Activated CD4-positive, alpha-beta T cell treated with anti-CD3 and anti-CD28 coated beads for 36 hours (primary cell): ENCODE data around the gene TLE3. TPM values are rescaled to one million over a fixed set of nuclear protein-coding genes. Genes with fewer than 3 reads are reported as not detected.

Experiments used
- ATAC-seq: fragments of 200-7000 bp; cut with Tn5 transposase; one replicate; pipeline ENCODE4 v1.10.0; 2021; ENCODE audit warnings: mild to moderate bottlenecking, moderate library complexity
- CTCF ChIA-PET: fragments of 350-600 bp; sonication (Branson Sonifier 250); formaldehyde crosslinking; loops from one replicate; lab custom pipeline; 2021; ENCODE audit warnings: antibody characterized with exemption; lab: Charles Lee
- POLR2A ChIA-PET: fragments of 350-600 bp; sonication (Branson Sonifier 250); formaldehyde crosslinking; loops from one replicate; lab custom pipeline; 2021; ENCODE audit warnings: antibody characterized with exemption, inconsistent platforms; lab: Charles Lee
- DNase-seq: peaks from one replicate; pipeline ENCODE4 v3.0.0-alpha.2; 2020
- H3K27ac Mint-ChIP-seq: one replicate; pipeline ENCODE4 v1.8.0; 2021; ENCODE audit warnings: mixed read lengths
- H3K27me3 Mint-ChIP-seq: one replicate; pipeline ENCODE4 v1.8.0; 2021; ENCODE audit warnings: mixed read lengths
- H3K36me3 Mint-ChIP-seq: one replicate; pipeline ENCODE4 v1.8.0; 2021; ENCODE audit warnings: low read depth, mixed read lengths
- H3K4me1 Mint-ChIP-seq: one replicate; pipeline ENCODE4 v1.8.0; 2021; ENCODE audit warnings: mixed read lengths
- H3K4me3 Mint-ChIP-seq: one replicate; pipeline ENCODE4 v1.8.0; 2021; ENCODE audit warnings: mild to moderate bottlenecking, moderate library complexity, mixed read lengths
- H3K9me3 Mint-ChIP-seq: one replicate; pipeline ENCODE4 v1.8.0; 2021; ENCODE audit warnings: low read depth, mixed read lengths
- intact Hi-C, 2 experiments: fragments of 100-400 bp; cut with DNase I in 1 of 2; cut with micrococcal nuclease in 1 of 2; formaldehyde crosslinking; loops; one replicate each; pipeline versions ENCODE4 v1.14.2 to v1.15.1; 2022 to 2024; cut with DNase I, micrococcal nuclease
- total RNA-seq, 2 experiments: library from RNA; stranded (reverse); gene quantifications; one replicate each; pipeline ENCODE4 v1.2.3, GENCODE V29; 2021

Gene TLE3
- total RNA-seq, 2 experiments from 2014 or later = 89.2 to 97.6 TPM

- CTCF ChIA-PET = no interaction called here
- ATAC-seq = no peak
- H3K27me3 Mint-ChIP-seq = no peaks in the 10 kb centered on the region
- intact Hi-C loops = no loop called here
- H3K27ac Mint-ChIP-seq = no peak overlapping the region
- no peaks in the 10 kb centered on the region for H3K4me1 Mint-ChIP-seq
- POLR2A ChIA-PET = no interaction called here
- no peaks in the 10 kb centered on the region for H3K36me3 Mint-ChIP-seq
- H3K4me3 Mint-ChIP-seq = no peak overlapping the region
- no peak for DNase-seq
- H3K9me3 Mint-ChIP-seq = no peaks in the 10 kb centered on the region
Observed at GRCh38 chr15:70033529-70034140, 64.1 kb downstream of the TLE3 start.

GRCh38 chr15:70033109-70033508, 64.6 kb downstream of the TLE3 start:
- Mint-ChIP-seq H3K36me3 (no peaks in the 10 kb centered on the region), H3K4me3 (no peak overlapping the region), H3K27me3 (peaks cover 2% of the 10 kb centered on the region), H3K4me1 (no peaks in the 10 kb centered on the region), H3K27ac (no peak overlapping the region), H3K9me3 (no peaks in the 10 kb centered on the region)
- DNase-seq (no peak), ATAC-seq (no peak)
- ChIA-PET POLR2A (no interaction called here), CTCF (no interaction called here)
- intact Hi-C loops = no loop called here

DNA sequence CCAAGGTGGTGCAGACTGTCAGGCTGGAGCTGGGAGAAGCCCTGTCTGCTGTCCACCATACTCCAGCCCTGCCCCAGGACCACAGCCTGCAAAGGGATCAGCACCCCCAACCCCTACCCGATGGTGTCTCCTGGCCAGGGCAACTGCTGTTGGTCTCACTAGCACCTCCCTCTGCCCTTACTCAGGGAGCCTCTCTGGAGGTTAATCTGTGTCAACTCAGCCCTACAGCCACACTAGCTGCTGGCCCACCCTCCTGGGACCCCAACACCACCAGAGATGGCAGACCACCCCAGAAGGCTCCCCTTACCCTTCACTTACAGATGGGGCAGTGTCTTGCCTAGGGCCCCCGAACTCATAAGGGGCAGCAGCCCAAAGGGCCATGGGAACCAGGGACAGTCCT, 65.2 kb downstream of the TLE3 start:
- H3K27me3 Mint-ChIP-seq = peaks cover 2% of the 10 kb centered on the region
- no peak overlapping the region for H3K27ac Mint-ChIP-seq
- POLR2A ChIA-PET = no interaction called here
- no peak for ATAC-seq
- no peaks in the 10 kb centered on the region for H3K9me3 Mint-ChIP-seq
- intact Hi-C loops = no loop called here
- no peaks in the 10 kb centered on the region for H3K36me3 Mint-ChIP-seq
- no peak for DNase-seq
- CTCF ChIA-PET = no interaction called here
- H3K4me1 Mint-ChIP-seq = no peaks in the 10 kb centered on the region
- H3K4me3 Mint-ChIP-seq = no peak overlapping the region

- ATAC-seq (no peak), DNase-seq (no peak)
- CTCF ChIA-PET = no interaction called here
- no peak overlapping the region for H3K4me3 Mint-ChIP-seq
- intact Hi-C loops = no loop called here
- H3K4me1 Mint-ChIP-seq = no peaks in the 10 kb centered on the region
- no peaks in the 10 kb centered on the region for H3K36me3 Mint-ChIP-seq
- POLR2A ChIA-PET = no interaction called here
- peaks cover 2% of the 10 kb centered on the region for H3K27me3 Mint-ChIP-seq
- H3K9me3 Mint-ChIP-seq = no peaks in the 10 kb centered on the region
- no peak overlapping the region for H3K27ac Mint-ChIP-seq
Observed at GRCh38 chr15:70031713-70032112, 66.0 kb downstream of the TLE3 start.

DNA sequence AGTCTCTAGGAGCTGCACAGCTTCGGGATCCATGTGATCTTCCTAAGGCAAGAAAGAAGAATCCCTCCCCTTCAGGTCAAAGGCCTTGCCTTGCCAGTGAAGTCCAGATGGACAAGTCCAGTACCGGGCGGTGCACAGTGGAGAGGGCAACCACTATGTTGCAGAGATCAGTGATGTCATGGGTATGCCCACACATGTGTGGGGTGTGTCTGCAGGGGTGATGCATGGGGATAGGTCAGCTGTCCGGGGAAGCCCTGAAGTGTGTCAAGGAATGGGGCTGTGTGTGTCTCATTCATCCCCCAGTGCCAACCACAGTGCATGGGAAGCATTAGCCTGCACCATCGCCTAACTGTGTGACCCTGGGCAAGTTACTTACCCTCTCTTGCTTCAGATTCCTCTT, 66.5 kb downstream of the TLE3 start:
- no peaks in the 10 kb centered on the region for H3K36me3 Mint-ChIP-seq
- ChIA-PET POLR2A (no interaction called here), CTCF (no interaction called here)

GRCh38 chr15:70030851-70031250, 66.9 kb downstream of the TLE3 start:
- no peak for DNase-seq
- CTCF ChIA-PET = no interaction called here
- POLR2A ChIA-PET = no interaction called here
- no peak for ATAC-seq
- Mint-ChIP-seq H3K4me3 (no peak overlapping the region), H3K27me3 (peaks cover 2% of the 10 kb centered on the region), H3K4me1 (no peaks in the 10 kb centered on the region), H3K9me3 (no peaks in the 10 kb centered on the region), H3K36me3 (no peaks in the 10 kb centered on the region), H3K27ac (no peak overlapping the region)
- intact Hi-C loops = no loop called here

More for the DNA sequence above, 66.5 kb downstream of the TLE3 start:
- intact Hi-C loops = no loop called here
- Mint-ChIP-seq H3K27me3 (peaks cover 2% of the 10 kb centered on the region), H3K4me3 (no peak overlapping the region), H3K27ac (no peak overlapping the region), H3K9me3 (no peaks in the 10 kb centered on the region), H3K4me1 (no peaks in the 10 kb centered on the region)
- ATAC-seq (no peak), DNase-seq (no peak)

DNA sequence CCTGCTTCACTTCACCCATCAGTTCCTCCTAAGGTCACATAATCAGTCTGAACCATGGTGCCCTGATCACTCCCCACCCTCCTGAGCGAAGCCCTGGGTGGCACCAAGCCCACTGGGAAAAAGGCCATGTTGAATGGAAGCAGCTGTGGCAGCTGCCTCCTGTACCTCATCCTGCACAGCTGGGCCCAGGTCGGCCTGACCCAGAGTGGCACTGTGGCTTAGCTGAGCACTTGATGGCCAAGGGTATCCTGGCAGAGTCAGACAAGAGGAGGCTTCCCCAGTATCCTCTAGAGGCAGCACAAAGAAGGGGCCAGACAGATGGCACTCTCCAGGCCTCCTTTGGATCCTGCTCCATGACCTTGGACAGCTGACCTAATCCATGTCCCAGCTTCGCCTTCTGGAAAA, 68.4 kb downstream of the TLE3 start:
- no peak overlapping the region for H3K27ac Mint-ChIP-seq
- no peaks in the 10 kb centered on the region for H3K36me3 Mint-ChIP-seq
- ChIA-PET POLR2A (no interaction called here), CTCF (interaction anchor here (0.7 to 1.6 kb wide), 4 partner anchors 12 to 551 kb away, joined by 3 to 4 read pairs (median 3); no protein-coding TSS in a partner anchor)
- H3K4me1 Mint-ChIP-seq = no peaks in the 10 kb centered on the region
- intact Hi-C loops = no loop called here
- peaks cover 2% of the 10 kb centered on the region for H3K27me3 Mint-ChIP-seq
- ATAC-seq (no peak), DNase-seq (no peak)
- H3K4me3 Mint-ChIP-seq = no peak overlapping the region
- H3K9me3 Mint-ChIP-seq = no peaks in the 10 kb centered on the region

DNA sequence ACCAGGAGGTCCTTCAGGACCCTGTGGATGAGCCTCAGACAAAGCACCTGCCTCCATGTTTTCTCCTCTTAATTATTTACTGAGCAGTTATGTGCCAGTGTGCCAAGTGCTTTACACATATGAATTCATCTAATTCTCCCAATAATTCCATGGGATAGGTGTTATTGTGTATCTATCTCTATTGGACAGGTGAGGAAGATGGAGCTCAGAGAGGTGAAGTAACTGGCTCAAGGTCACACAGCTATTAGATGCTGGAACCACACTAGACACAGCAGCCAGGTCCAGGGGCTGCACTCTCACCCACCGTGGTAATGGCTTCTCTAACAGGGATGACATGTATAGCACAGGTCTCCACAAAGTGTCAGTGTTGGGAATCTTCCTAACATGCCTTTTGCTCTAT, 70.2 kb downstream of the TLE3 start:
- ATAC-seq (no peak), DNase-seq (no peak)
- Mint-ChIP-seq H3K36me3 (no peaks in the 10 kb centered on the region), H3K27ac (no peak overlapping the region), H3K9me3 (no peaks in the 10 kb centered on the region), H3K4me1 (peaks cover 15% of the 10 kb centered on the region), H3K27me3 (peaks cover 2% of the 10 kb centered on the region), H3K4me3 (no peak overlapping the region)
- intact Hi-C loops = no loop called here
- ChIA-PET CTCF (interaction anchor here (1.6 kb wide), 1 partner anchor 13 kb away, joined by 4 read pairs; no protein-coding TSS in a partner anchor), POLR2A (no interaction called here)

GRCh38 chr15:70026991-70027390, 70.7 kb downstream of the TLE3 start:
- no peak for DNase-seq
- peaks cover 15% of the 10 kb centered on the region for H3K4me1 Mint-ChIP-seq
- ATAC-seq = no peak
- intact Hi-C loops = no loop called here
- no peak overlapping the region for H3K27ac Mint-ChIP-seq
- H3K36me3 Mint-ChIP-seq = no peaks in the 10 kb centered on the region
- H3K4me3 Mint-ChIP-seq = no peak overlapping the region
- ChIA-PET POLR2A (no interaction called here), CTCF (no interaction called here)
- peaks cover 2% of the 10 kb centered on the region for H3K27me3 Mint-ChIP-seq
- H3K9me3 Mint-ChIP-seq = no peaks in the 10 kb centered on the region

GRCh38 chr15:70025413-70026296, 72.1 kb downstream of the TLE3 start:
- no peak for DNase-seq
- no peak overlapping the region for H3K27ac Mint-ChIP-seq
- ChIA-PET POLR2A (no interaction called here), CTCF (interaction anchor here (0.6 to 0.7 kb wide), 3 partner anchors 24 to 423 kb away, joined by 3 read pairs; no protein-coding TSS in a partner anchor)
- H3K27me3 Mint-ChIP-seq = peaks cover 2% of the 10 kb centered on the region
- H3K4me3 Mint-ChIP-seq = no peak overlapping the region
- H3K4me1 Mint-ChIP-seq = peaks cover 15% of the 10 kb centered on the region
- no peaks in the 10 kb centered on the region for H3K9me3 Mint-ChIP-seq
- intact Hi-C loops = no loop called here
- no peaks in the 10 kb centered on the region for H3K36me3 Mint-ChIP-seq
- ATAC-seq = no peak

DNA sequence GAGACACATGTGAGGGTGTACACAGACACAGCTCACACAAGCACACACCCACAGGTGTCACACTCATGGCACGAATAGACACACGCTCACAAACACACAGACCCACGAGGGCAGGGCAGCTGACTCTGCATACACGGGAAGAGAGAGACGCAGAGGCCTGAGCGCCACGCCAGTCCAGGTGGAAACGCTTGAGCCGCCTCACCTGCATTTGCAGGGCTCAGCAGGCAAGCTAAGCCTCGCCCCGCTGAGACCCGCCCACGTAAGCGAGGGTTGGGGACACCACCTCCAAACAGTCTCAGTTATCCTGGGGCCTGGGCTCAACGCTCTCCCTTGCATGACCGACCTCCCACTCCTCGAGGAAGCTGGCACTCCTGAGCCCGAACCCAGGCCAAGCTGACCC, 73.2 kb downstream of the TLE3 start:
- H3K4me1 Mint-ChIP-seq = peaks cover 15% of the 10 kb centered on the region
- H3K4me3 Mint-ChIP-seq = no peak overlapping the region
- ChIA-PET CTCF (interaction anchor here (0.6 to 0.8 kb wide), 2 partner anchors 23 to 548 kb away, joined by 3 read pairs; no protein-coding TSS in a partner anchor), POLR2A (no interaction called here)
- no peak overlapping the region for H3K27ac Mint-ChIP-seq
- no peak for ATAC-seq
- intact Hi-C loops = loop anchor here in 1 of 2 experiments (5.0 kb wide), 1 partner anchor 68 kb away; no protein-coding TSS in a partner anchor
- H3K9me3 Mint-ChIP-seq = no peaks in the 10 kb centered on the region
- DNase-seq = no peak
- H3K36me3 Mint-ChIP-seq = no peaks in the 10 kb centered on the region
- peaks cover 2% of the 10 kb centered on the region for H3K27me3 Mint-ChIP-seq
